ENCODE measurements around the gene DPH2.

Gene DPH2

DNA sequence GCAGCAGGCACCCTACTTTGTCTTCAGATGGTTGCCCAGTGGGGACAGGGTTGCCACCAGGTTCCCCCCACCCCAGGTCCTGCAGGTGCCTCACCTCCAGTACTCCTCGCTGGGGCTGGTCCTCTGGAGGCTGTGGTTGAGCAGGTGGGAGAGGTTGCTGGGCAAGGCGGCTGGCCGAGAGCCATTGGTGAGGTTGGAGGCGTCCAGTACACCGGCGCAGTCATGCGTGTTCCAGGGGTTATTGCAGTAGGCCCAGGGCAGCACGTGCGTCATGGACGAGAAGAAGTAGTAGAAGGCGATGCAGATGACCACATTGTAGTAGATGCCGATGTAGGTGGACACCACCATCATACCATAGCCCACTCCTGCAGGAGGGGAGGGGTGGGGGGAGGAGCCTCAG is 38.4 kb downstream of the DPH2 start:
- no peak for FAIRE-seq

DNA sequence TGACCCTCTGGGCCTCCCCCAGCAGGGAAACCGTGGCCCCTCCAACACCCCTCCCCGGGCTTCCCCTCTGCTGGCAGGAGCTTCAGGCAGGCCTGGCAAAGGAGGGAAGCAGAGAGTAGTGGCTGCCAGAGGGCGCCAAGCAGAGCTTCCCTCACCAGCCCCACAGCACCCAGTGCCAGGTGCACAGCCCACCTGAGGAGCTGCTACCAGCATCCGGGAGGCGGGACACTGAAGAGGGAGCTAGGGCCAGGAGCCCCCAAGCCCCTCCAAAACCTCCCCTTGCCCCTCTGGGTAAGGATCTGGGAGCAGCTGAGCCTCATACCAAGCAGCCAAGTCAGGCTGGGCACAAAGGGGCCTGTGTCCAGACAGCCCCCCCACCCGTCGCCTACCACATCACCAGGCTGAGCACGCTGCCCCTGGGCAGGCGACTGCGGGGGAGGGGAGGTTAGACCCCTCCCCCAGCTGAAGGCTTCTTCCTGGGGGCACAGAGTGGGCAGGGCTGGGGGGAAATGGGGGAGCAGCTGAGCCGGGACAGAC is 41.2 kb downstream of the DPH2 start:
- no peak for FAIRE-seq

GRCh38 chr1:44012404-44012803 is 42.6 kb downstream of the DPH2 start:
- no peak for FAIRE-seq

DNA sequence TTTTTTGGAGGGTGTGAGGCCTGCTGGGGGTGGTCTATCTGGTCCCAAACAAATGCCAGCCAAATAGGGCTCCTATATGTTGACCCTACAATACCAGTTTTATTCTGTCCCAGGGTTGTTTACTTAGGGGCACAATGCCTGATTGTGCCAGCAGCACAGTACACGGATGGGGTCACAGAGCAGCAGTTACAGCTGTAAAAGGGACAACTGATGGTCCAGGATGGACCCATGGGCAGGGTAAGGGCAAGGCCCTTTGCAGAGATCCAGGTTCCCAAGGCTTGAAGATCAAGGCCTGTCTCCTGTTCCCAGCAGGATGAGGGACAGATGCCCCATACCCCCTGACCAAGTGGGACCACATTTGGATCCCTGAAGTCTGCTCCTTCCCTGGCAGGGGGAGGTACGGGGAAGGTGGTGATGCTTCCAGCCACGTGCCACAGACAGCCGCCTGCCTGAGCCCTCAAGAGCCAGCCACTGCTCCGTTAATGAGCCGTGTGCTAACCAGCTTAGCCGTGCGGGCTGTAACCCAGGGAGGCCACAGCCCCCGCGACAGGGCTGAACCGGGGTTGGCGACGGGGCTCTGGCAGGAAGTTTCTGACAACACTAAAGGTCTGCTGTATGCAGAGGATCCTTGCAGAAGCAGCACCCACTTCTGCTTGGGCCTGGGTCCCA is 43.3 kb downstream of the DPH2 start:
- FAIRE-seq, result no peak

DNA sequence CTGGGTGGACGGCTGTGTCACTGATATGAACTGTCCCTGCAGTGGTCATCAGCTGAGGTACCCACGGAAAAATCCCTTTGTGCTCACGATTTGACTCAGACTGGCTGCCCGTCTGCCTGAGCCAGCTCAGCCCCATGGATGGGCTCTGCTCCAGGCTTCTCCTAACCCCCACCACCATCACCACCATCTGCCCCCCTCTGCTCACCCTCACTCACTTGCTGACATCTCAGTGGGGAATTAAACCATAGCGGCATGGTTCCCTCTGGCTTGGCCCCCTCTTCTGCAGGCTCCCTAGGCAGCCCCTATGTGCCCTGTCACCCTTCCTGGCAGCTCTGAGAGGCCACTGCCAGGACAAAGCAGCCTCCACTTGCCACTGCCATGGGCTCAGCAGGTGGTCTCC is 44.1 kb downstream of the DPH2 start:
- FAIRE-seq, result no peak

- FAIRE-seq, result no peak
Measured at GRCh38 chr1:44014365-44015104, 44.7 kb downstream of the DPH2 start.

DNA sequence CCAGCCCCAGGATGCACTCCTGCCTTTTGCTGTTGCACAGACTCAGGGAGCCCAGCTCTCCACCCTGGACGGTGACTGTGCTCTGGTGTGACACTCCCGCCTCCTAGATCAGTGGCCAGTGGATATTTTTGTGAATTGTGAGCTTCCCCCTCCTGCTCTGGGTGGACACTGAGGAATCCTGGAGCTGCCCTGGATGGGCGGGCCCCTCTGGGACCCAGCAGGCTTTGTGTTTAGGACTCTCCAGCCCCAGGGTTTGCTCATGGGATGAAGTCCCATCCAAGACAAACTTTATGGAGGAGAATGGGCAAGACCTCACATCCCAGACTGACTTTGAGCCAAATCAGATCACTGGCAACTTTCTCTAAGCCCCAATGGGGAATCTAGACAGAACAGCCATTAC is 45.4 kb downstream of the DPH2 start:
- no peak for FAIRE-seq

- no peak for FAIRE-seq
Measured at GRCh38 chr1:44016041-44016889, 46.5 kb downstream of the DPH2 start.

GRCh38 chr1:44016890-44017400 is 47.1 kb downstream of the DPH2 start:
- no peak for FAIRE-seq

DNA sequence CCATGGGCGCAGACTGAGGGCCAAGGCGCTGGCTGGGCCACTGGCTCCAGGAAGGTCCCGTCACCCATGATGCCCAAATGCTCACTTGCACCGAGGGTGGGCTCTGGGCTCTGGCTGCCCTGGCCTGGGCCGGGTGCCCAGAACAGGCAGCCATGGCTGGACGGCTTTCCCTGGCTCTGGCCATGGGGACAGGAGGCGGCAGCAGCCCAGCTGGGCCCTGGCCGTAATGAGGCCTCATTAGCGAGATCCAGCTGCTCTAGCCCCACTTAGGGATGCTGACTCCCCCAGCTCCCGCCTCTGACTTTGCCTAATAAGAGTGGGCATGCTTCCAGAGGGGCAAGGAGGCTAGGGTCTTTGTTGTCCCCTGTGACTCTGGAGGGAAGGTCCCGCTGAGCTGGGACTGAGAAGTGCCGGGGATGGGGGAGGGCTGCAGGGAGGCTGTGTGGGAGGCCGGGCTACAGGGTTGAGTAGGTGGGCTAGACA is 49.7 kb downstream of the DPH2 start:
- no peak for FAIRE-seq

DNA sequence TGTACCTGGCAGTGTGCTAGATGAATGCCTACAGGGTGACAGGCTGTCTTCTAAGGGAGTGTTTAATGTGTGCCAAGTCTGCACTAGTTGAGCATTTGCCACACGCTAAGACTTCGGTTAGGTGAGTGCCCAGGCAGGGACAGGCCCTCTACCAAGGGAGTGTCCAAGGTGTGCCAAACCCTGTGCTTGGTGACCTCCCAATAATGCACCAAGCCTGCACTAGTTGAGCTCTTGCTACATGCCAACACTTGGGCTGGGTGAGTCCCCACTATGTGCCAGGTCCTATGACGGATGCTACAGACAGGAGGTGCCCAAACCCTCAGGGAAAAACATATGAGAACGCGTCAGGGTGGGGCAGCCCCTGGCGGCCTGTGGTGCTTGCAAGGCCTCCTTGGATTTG is 50.7 kb downstream of the DPH2 start:
- FAIRE-seq, result no peak

- no peak for FAIRE-seq
Measured at GRCh38 chr1:44021156-44021555, 51.3 kb downstream of the DPH2 start.

- FAIRE-seq, result no peak
Measured at GRCh38 chr1:44021581-44022321, 51.9 kb downstream of the DPH2 start.

Measured in A204.1 (cell line).